Heart left ventricle (tissue), 16 donors: ENCODE data around the gene PRMT3. TPM values are rescaled to one million over a fixed set of nuclear protein-coding genes. Genes with fewer than 3 reads are reported as not detected.
"Not testable (repeated sequence)": the region's sequence is repeated elsewhere in the genome, so short reads cannot be mapped to it uniquely, and the experiment has no call there.

Experiments
- ATAC-seq, 4 donors: fragments of 200-7000 bp; cut with Tn5 transposase; one replicate each; pipeline ENCODE4 v1.9.1; 2020 to 2022; ENCODE audit warnings: moderate library complexity in 4 of 4, mild to moderate bottlenecking in 3 of 4, moderate number of reproducible peaks in 1 of 4
- DNase-seq, 5 donors: peaks; one replicate each; pipeline ENCODE4 v3.0.0-alpha.2; 2020
- H3K27ac ChIP-seq, 12 donors: fragments of 200-600 bp; sonication (generic) in 4 of 12; one replicate each; pipeline versions ENCODE4 v1.5.0 to v1.8.0; 2016 to 2022; ENCODE audit warnings: mild to moderate bottlenecking in 2 of 12
- H3K27me3 ChIP-seq, 9 donors: fragments of 200-600 bp; sonication (generic) in 2 of 9; one replicate each; pipeline versions ENCODE4 v1.5.1 to v1.8.0; 2016 to 2022; ENCODE audit warnings: mild to moderate bottlenecking in 3 of 9
- H3K36me3 ChIP-seq, 9 donors: fragments of 200-600 bp; sonication (generic) in 2 of 9; one replicate each; pipeline versions ENCODE4 v1.5.0 to v1.8.0; 2018 to 2022; ENCODE audit warnings: mild to moderate bottlenecking in 2 of 9
- H3K4me1 ChIP-seq, 12 donors: fragments of 200-600 bp; sonication (generic) in 4 of 12; one replicate each; pipeline versions ENCODE4 v1.5.0 to v1.8.0; 2016 to 2022; ENCODE audit warnings: mild to moderate bottlenecking in 3 of 12
- H3K4me3 ChIP-seq, 12 donors: fragments of 200-600 bp; sonication (generic) in 4 of 12; one replicate each; pipeline versions ENCODE4 v1.5.0 to v1.8.0; 2017 to 2022; ENCODE audit warnings: mild to moderate bottlenecking in 9 of 12, moderate library complexity in 4 of 12
- H3K9me3 ChIP-seq, 12 donors: fragments of 200-600 bp; sonication (generic) in 4 of 12; one replicate each; pipeline versions ENCODE4 v1.5.0 to v1.8.0; 2016 to 2022; ENCODE audit warnings: mild to moderate bottlenecking in 1 of 12
- POLR2A ChIP-seq, 2 donors: fragments of 450-650 bp; IDR thresholded peaks; one replicate each; pipeline ENCODE4 v1.6.1; 2017; ENCODE audit warnings: antibody characterized with exemption in 2 of 2, mild to moderate bottlenecking in 2 of 2, moderate library complexity in 2 of 2
- WGBS, 4 donors: extraction: QIAGEN DNeasy Blood & Tissue Kit in 2 of 4; methylation state at CpG; one replicate each; pipeline versions ENCODE4 v1.1.5 to v1.1.7; 2013 to 2018; 5-methylcytosine and 5-hydroxymethylcytosine counted together
- intact Hi-C, 10 donors: fragments of 100-400 bp; cut with DNase I; formaldehyde crosslinking; loops; one replicate each; pipeline versions ENCODE4 v1.11.1 to v1.14.2; 2022
- polyA plus RNA-seq, 2 donors: library from polyadenylated mRNA; stranded (reverse); fragments of 200-250 nt; gene quantifications; one replicate each; pipeline ENCODE4 v1.2.3, GENCODE V29; 2013
- total RNA-seq, 9 donors: library from RNA; depleted of rRNA in 2 of 9; stranded (reverse); fragments of >200 nt in 2 of 9; fragmentation: NEBNext Ultra II Directional in 3 of 9; extraction: Animal tissue kit (Norgen Biotek cat#: 25700) in 3 of 9; gene quantifications; one replicate each; pipeline versions ENCODE4 v1.1.0 to v1.2.4, GENCODE V29; 2016 to 2023
- TF ChIP-seq, protein P1 (sequence below), 12 donors: fragments of 200-600 bp; sonication (generic) in 4 of 12; IDR thresholded peaks; one replicate each; pipeline versions ENCODE4 v1.5.0 to v1.8.0; 2018 to 2022; ENCODE audit warnings: antibody characterized with exemption in 12 of 12, mild to moderate bottlenecking in 5 of 12
- donor health status: ischemic (EF 13 %, LVEDD 7.1; RV severe dilation, severe dysfunction).
- donor health status: healthy with polysubstance abuse.
- donor health status: DM: no; HTN: yes; CAD: no.
- donor health status: DM: no; HTN: no; CAD: no.
- donor health status: ischemic (EF 25% LVEDD 6.9; RV normal size, moderate dysfunction).
- donor health status: ischemic (EF 25% LVEDD 5.7; RV mildly dilated, moderate dysfunction).
- donor health status: healthy.
- donor health status: DM: yes; HTN: yes; CAD: no.
- donor health status: ischemic (EF 35%, LVEDD 5.7; RV mildly dilated, moderate dysfunction).
- donor health status: nonischemic (EF 11% LVEDD 7.7; RV severe dilation, severe dysfunction).
- donor health status: DM: yes; HTN: yes; CAD: no.
- donor health status: PGD.
- donor health status: ischemic (EF 29% LVEDD 5.4; RV normal size, mild dysfunction).
- donor health status: nonischemic (EF 23%, LVEDD 6.1; RV moderate dilation, normal function).

The PRMT3 gene
- total and polyA plus RNA-seq, 11 donors, result 6.6 to 15.0 (median 10.5) TPM

DNA sequence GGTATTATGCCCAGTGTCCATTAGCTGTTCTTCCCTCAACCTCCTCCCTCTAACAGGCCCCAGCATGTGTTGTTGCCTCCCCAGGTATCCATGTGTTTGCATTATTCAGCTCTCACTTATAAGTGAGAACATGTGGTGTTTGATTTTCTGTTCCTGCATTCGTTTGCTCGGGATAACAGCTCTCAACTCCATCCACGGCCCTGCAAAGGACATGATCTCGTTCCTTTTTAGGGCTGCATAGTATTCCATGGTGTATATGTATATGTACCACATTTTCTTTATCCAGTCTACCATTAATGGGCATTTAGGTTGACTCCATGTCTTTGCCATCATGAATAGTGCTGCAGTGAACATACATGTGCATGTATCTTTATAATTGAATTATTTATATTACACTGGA lies 82.8 kb downstream of the PRMT3 start:
- DNase-seq, result no peak
- Histone ChIP-seq H3K36me3 (peaks cover 0 to 16% (median 6%) of the 10 kb centered on the region in 9 donors), H3K27me3 (no peaks in the 10 kb centered on the region), H3K9me3 (peaks cover 0 to 4% (median 0%) of the 10 kb centered on the region in 12 donors), H3K4me3 (no peak overlapping the region), H3K4me1 (peaks cover 0 to 15% (median 5%) of the 10 kb centered on the region in 12 donors), H3K27ac (no peak overlapping the region)
- intact Hi-C loops, result loop anchor here in 1 of 10 donors (5.0 kb wide), 1 partner anchor 83 kb away; the partner anchor contains the start of gene PRMT3
- 94 to 95% (median 95%) methylated on average over 4 of the region's 4 CpGs for WGBS, 4 donors
- no peak for TF ChIP-seq POLR2A (IDR thresholded peaks at IDR 0.05)
- TF ChIP-seq, protein P1, sequence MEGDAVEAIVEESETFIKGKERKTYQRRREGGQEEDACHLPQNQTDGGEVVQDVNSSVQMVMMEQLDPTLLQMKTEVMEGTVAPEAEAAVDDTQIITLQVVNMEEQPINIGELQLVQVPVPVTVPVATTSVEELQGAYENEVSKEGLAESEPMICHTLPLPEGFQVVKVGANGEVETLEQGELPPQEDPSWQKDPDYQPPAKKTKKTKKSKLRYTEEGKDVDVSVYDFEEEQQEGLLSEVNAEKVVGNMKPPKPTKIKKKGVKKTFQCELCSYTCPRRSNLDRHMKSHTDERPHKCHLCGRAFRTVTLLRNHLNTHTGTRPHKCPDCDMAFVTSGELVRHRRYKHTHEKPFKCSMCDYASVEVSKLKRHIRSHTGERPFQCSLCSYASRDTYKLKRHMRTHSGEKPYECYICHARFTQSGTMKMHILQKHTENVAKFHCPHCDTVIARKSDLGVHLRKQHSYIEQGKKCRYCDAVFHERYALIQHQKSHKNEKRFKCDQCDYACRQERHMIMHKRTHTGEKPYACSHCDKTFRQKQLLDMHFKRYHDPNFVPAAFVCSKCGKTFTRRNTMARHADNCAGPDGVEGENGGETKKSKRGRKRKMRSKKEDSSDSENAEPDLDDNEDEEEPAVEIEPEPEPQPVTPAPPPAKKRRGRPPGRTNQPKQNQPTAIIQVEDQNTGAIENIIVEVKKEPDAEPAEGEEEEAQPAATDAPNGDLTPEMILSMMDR (IDR thresholded peaks at IDR 0.05), result no peak
- ATAC-seq, result no peak

DNA sequence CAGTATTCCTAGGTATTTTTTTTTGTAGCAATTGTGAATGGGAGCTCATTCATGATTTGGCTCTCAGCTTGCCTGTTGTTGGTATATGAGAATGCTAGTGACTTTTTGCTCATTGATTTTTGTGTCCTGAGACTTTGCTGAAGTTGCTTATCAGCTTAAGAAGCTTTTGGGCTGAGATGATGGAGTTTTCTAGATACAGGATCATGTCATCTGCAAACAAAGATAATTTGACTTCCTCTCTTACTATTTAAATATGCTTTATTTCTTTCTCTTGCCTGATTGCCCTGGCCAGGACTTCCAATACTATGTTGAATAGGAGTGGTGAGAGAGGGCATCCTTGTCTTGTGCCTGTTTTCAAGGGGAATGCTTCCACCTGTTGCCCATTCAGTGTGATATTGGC lies 84.4 kb downstream of the PRMT3 start:
- H3K4me3 ChIP-seq, H3K27ac ChIP-seq, ATAC-seq, H3K27me3 ChIP-seq, H3K36me3 ChIP-seq, H3K9me3 ChIP-seq, DNase-seq: not testable (repeated sequence)
- intact Hi-C loops, result loop anchor here in 1 of 10 donors (5.0 kb wide), 1 partner anchor 85 kb away; the partner anchor contains the start of gene PRMT3
- peaks cover 0 to 22% (median 5%) of the 10 kb centered on the region in 12 donors for H3K4me1 ChIP-seq

DNA sequence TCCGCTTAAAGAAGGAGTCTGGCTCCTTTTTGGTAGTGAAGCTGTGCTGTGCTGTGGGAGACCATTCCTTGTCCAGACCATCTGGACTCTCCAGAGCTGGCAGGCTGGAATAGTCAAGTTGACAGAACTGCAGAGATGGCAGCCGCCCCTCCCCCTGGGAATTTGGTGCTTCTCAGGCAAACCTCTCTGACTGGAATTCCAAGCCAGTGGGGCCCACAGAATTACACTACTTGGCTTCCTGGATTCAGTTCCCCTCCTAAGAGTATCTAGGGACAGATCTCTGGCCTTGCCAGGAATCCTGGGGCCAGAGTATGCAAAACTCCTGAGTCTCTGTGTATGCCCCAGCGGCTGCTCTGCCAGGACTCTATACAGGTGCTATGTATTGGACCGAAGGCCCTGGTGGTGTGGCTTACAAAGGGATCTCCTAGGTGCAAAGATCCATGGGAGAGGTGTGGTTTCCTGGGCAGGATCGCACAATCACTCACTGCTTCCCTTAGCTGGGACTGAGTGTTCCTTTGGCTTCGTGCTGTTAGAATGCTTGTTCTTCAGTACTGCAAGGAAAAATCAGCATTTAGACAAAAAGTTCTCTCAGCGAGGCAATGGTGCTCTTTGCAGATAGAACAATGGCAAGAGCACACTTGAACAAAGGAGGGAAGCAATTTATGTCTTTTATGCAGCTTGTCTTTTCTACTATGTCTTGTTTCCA lies 86.8 kb downstream of the PRMT3 start:
- TF ChIP-seq, protein P1 (IDR thresholded peaks at IDR 0.05), result no peak
- TF ChIP-seq POLR2A (IDR thresholded peaks at IDR 0.05), result peak in 1 of 2 donors; percentile 25
- Histone ChIP-seq H3K4me3 (no peak overlapping the region), H3K4me1 (peaks cover 0 to 22% (median 5%) of the 10 kb centered on the region in 12 donors), H3K27ac (peak overlapping the region in 11 of 12 donors; percentile 7 to 83 (median 48)), H3K36me3 (peaks cover 0 to 8% (median 0%) of the 10 kb centered on the region in 9 donors), H3K27me3 (no peaks in the 10 kb centered on the region), H3K9me3 (peaks cover 0 to 4% (median 0%) of the 10 kb centered on the region in 12 donors)
- ATAC-seq (peak; percentile 78 to 95 (median 90)), DNase-seq (peak in 1 of 5 donors; percentile 30)
- intact Hi-C loops, result loop anchor here in 1 of 10 donors (5.0 kb wide), 1 partner anchor 87 kb away; the partner anchor contains the start of gene PRMT3
- WGBS, 4 donors, result 53 to 77% (median 67%) methylated on average over 6 to 7 of the region's 7 CpGs

DNA sequence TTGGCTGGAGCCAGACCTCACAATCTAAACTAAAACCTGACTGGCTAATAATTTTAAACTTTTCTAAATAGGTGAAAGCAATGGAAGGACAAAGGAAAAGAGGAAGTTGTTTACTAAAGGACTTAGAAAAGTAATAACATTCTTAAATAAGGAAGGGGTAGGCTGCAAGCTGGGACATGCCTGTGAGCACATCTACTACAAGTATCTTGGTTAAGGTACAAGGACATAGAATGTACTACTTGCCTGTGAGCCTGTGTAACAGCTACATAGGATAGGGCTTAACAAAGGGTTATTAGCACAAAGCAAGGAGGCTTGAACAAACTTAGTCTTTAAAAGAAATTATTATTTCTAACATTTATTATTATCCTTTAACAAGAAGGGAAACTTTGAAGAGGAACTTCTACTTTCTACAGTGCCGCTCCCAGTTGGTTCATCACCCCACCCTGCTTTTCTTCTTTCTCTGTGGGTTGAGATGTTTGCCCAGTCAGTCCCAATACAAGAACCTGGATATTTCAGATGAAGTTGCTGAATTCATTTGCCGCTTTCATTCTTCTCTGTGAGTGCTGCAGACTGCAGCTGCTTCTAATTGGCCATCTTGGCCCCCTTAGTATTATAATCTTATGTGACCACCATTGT lies 87.5 kb downstream of the PRMT3 start:
- no peaks in the 10 kb centered on the region for H3K27me3 ChIP-seq
- H3K9me3 ChIP-seq, result peaks cover 0 to 4% (median 0%) of the 10 kb centered on the region in 12 donors
- TF ChIP-seq, protein P1 (IDR thresholded peaks at IDR 0.05), result no peak
- TF ChIP-seq POLR2A (IDR thresholded peaks at IDR 0.05), result no peak
- H3K27ac ChIP-seq, result peak overlapping the region in 10 of 12 donors; percentile 7 to 83 (median 42)
- no peak for ATAC-seq
- peaks cover 0 to 22% (median 5%) of the 10 kb centered on the region in 12 donors for H3K4me1 ChIP-seq
- H3K36me3 ChIP-seq, result peaks cover 0 to 12% (median 0%) of the 10 kb centered on the region in 9 donors
- intact Hi-C loops, result loop anchor here in 1 of 10 donors (5.0 kb wide), 1 partner anchor 88 kb away; the partner anchor contains the start of gene PRMT3
- 86 to 97% (median 96%) methylated on average over 2 of the region's 2 CpGs for WGBS, 4 donors
- no peak for DNase-seq
- H3K4me3 ChIP-seq, result no peak overlapping the region
